PC-3 (cell line): ENCODE measurements around the gene EPHA3. TPM values are rescaled to one million over a fixed set of nuclear protein-coding genes. Genes with fewer than 3 reads are reported as not detected.

Experiments
- ATAC-seq: fragments of 200-7000 bp; cut with Tn5 transposase; 2 replicates; pipeline ENCODE4 v1.9.1; 2020; ENCODE audit warnings: mild to moderate bottlenecking, moderate library complexity
- BruUV-seq: library from RNA; stranded (reverse); fragments of 400-500 nt; replicated peaks from 2 replicates; lab custom pipeline; 2021; lab: Mats Ljungman, UMichigan
- CTCF ChIA-PET: fragments of 300-600 bp; sonication (Branson Sonifier 250); formaldehyde crosslinking; loops from one replicate; lab custom pipeline; 2022; ENCODE audit warnings: antibody characterized with exemption; lab: Charles Lee
- POLR2A ChIA-PET: fragments of 300-600 bp; sonication (Branson Sonifier 250); formaldehyde crosslinking; loops from one replicate; lab custom pipeline; 2022; ENCODE audit warnings: antibody characterized with exemption; ENCODE audit not compliant: unreplicated experiment; lab: Charles Lee
- DNase-seq: peaks from one replicate; pipeline ENCODE4 v3.0.0-alpha.2; 2015
- H2AFZ ChIP-seq: fragments of 300-600 bp; sonication (generic); 2 replicates; pipeline ENCODE4 v1.6.0; 2016; ENCODE audit warnings: antibody characterized with exemption, low read length
- H3F3A ChIP-seq: fragments of 300-600 bp; sonication (generic); one replicate; pipeline ENCODE4 v1.6.0; 2017; ENCODE audit warnings: antibody characterized with exemption, low read length, control low read depth, mild to moderate bottlenecking; ENCODE audit not compliant: unreplicated experiment
- H3K27ac ChIP-seq: fragments of 300-600 bp; sonication (generic); 2 replicates; pipeline ENCODE4 v1.5.1; 2016; ENCODE audit warnings: mild to moderate bottlenecking, low read length
- H3K27me3 ChIP-seq: fragments of 300-600 bp; sonication (generic); 2 replicates; pipeline ENCODE4 v1.6.1; 2016; ENCODE audit warnings: low read length, mixed read lengths
- H3K36me3 ChIP-seq: fragments of 300-600 bp; sonication (generic); 2 replicates; pipeline ENCODE4 v1.6.1; 2016; ENCODE audit warnings: low read depth, mixed run types, low read length, mixed read lengths
- H3K4me1 ChIP-seq: fragments of 300-600 bp; sonication (generic); 2 replicates; pipeline ENCODE4 v1.5.1; 2016; ENCODE audit warnings: low read length; ENCODE audit not compliant: insufficient read depth
- H3K4me2 ChIP-seq: fragments of 300-600 bp; sonication (generic); 2 replicates; pipeline ENCODE4 v1.6.0; 2016; ENCODE audit warnings: low read length
- H3K4me3 ChIP-seq: fragments of 300-600 bp; sonication (generic); 2 replicates; pipeline ENCODE4 v1.5.1; 2016; ENCODE audit warnings: mild to moderate bottlenecking, low read length, mixed read lengths
- H3K79me2 ChIP-seq: fragments of 300-600 bp; sonication (generic); 2 replicates; pipeline ENCODE4 v1.6.1; 2017; ENCODE audit warnings: low read length, mixed read lengths
- H3K9ac ChIP-seq: fragments of 300-600 bp; sonication (generic); 2 replicates; pipeline ENCODE4 v1.6.0; 2016; ENCODE audit warnings: mild to moderate bottlenecking, low read length
- H3K9me2 ChIP-seq: fragments of 300-600 bp; sonication (generic); replicated peaks from 2 replicates; pipeline ENCODE4 v1.6.1; 2016; ENCODE audit warnings: mixed run types, low read length, mixed read lengths
- H3K9me3 ChIP-seq: fragments of 300-600 bp; sonication (generic); 2 replicates; pipeline ENCODE4 v1.6.1; 2016; ENCODE audit warnings: low read length, mixed read lengths
- H4K20me1 ChIP-seq: fragments of 300-600 bp; sonication (generic); 2 replicates; pipeline ENCODE4 v1.6.1; 2016; ENCODE audit warnings: low read length, mixed read lengths
- EZH2 ChIP-seq: fragments of 300-600 bp; sonication (generic); IDR thresholded peaks from one replicate; pipeline ENCODE4 v1.6.1; 2017; ENCODE audit warnings: antibody characterized with exemption, mild to moderate bottlenecking, low read length; ENCODE audit not compliant: unreplicated experiment
- EZH2phosphoT487 ChIP-seq: fragments of 300-600 bp; sonication (generic); IDR thresholded peaks from 2 replicates; pipeline ENCODE4 v1.6.1; 2018; ENCODE audit warnings: mild to moderate bottlenecking, antibody characterized with exemption, low read length, borderline replicate concordance
- intact Hi-C: fragments of 100-400 bp; cut with micrococcal nuclease; formaldehyde crosslinking; loops from 2 replicates; pipeline ENCODE4 v1.9.0; 2023
- total RNA-seq: library from RNA; depleted of rRNA; stranded (reverse); fragments of >200 nt; gene quantifications from 2 replicates; pipeline ENCODE4 v1.2.3, GENCODE V29; 2014
- TF ChIP-seq, protein P1 (sequence below): fragments of 300-600 bp; sonication (generic); conservative IDR thresholded peaks from 2 replicates; pipeline ENCODE4 v1.5.1; 2017; ENCODE audit warnings: antibody characterized with exemption, low read depth, mild to moderate bottlenecking, low read length

Gene EPHA3
- total RNA-seq, 1 experiment from 2014 or later: 0.33 TPM

DNA sequence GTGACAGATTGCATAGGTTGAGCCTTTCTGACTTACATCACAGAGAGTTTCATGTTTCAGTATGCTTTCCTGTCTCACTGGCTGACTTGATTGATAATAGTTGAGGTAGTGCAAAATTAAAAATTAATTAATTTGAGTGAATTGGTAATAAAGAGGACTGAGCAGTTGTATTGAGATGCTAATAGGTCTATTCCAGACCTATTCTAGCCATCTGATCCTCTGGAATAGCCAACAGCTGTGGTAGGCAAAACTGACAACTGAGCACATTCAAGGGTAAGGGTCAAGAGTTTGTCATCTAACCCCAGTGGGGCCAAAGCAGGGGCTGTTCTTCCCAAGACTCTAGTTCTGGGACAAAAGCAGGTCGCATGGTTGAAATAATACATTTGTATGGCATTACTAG is 132.4 kb downstream of the EPHA3 start:
- Histone ChIP-seq H3K36me3 (no peaks in the 10 kb centered on the region), H3F3A (no peaks in the 10 kb centered on the region), H3K4me2 (no peak overlapping the region), H2AFZ (no peak overlapping the region), H3K79me2 (no peaks in the 10 kb centered on the region), H3K9ac (no peak overlapping the region), H3K4me1 (no peaks in the 10 kb centered on the region), H3K4me3 (no peak overlapping the region), H3K27me3 (no peaks in the 10 kb centered on the region), H3K9me3 (no peaks in the 10 kb centered on the region), H3K9me2 (no peaks in the 10 kb centered on the region), H4K20me1 (no peaks in the 10 kb centered on the region), H3K27ac (no peak overlapping the region)
- DNase-seq (no peak), ATAC-seq (no peak)
- intact Hi-C loops: no loop called here
- BruUV-seq: no TSS peak
- POLR2A ChIA-PET: no interaction called here
- TF ChIP-seq, protein P1, sequence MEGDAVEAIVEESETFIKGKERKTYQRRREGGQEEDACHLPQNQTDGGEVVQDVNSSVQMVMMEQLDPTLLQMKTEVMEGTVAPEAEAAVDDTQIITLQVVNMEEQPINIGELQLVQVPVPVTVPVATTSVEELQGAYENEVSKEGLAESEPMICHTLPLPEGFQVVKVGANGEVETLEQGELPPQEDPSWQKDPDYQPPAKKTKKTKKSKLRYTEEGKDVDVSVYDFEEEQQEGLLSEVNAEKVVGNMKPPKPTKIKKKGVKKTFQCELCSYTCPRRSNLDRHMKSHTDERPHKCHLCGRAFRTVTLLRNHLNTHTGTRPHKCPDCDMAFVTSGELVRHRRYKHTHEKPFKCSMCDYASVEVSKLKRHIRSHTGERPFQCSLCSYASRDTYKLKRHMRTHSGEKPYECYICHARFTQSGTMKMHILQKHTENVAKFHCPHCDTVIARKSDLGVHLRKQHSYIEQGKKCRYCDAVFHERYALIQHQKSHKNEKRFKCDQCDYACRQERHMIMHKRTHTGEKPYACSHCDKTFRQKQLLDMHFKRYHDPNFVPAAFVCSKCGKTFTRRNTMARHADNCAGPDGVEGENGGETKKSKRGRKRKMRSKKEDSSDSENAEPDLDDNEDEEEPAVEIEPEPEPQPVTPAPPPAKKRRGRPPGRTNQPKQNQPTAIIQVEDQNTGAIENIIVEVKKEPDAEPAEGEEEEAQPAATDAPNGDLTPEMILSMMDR: no peak
- CTCF ChIA-PET: no interaction called here

DNA sequence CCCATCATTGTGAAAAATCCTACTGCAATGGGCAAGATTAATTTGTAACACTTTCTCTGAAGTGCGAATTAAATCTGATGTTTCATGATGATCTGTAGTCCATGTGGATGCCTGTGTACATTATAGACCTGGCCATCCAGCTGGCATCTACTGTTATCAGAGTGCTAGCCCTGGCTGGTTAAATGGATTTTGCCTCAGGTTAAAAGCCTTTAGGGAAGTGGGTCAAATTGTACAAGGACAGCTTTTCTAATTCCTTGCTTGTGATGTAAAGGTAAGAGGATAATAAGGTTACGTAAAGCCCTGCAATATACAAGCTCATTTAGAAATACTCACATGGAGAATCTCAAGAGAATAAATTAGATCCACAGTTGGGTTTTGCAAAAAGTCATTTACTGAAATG is 138.2 kb downstream of the EPHA3 start:
- H3K9ac ChIP-seq: no peak overlapping the region
- TF ChIP-seq, protein P1: no peak
- TF ChIP-seq EZH2phosphoT487: no peak
- TF ChIP-seq EZH2: no peak
- ATAC-seq (no peak), DNase-seq (no peak)
- H3K4me3 ChIP-seq: no peak overlapping the region
- H3K27me3 ChIP-seq: peaks cover 15% of the 10 kb centered on the region; the same call in 1 of the 2 replicates
- no peaks in the 10 kb centered on the region for H3F3A ChIP-seq
- intact Hi-C loops: no loop called here
- no peaks in the 10 kb centered on the region for H3K9me2 ChIP-seq
- H2AFZ ChIP-seq: no peak overlapping the region
- H3K27ac ChIP-seq: no peak overlapping the region
- POLR2A ChIA-PET: no interaction called here
- no peaks in the 10 kb centered on the region for H3K36me3 ChIP-seq
- no peaks in the 10 kb centered on the region for H4K20me1 ChIP-seq
- no peaks in the 10 kb centered on the region for H3K4me1 ChIP-seq
- H3K9me3 ChIP-seq: no peaks in the 10 kb centered on the region
- CTCF ChIA-PET: no interaction called here
- no TSS peak for BruUV-seq
- H3K4me2 ChIP-seq: no peak overlapping the region
- no peaks in the 10 kb centered on the region for H3K79me2 ChIP-seq

DNA sequence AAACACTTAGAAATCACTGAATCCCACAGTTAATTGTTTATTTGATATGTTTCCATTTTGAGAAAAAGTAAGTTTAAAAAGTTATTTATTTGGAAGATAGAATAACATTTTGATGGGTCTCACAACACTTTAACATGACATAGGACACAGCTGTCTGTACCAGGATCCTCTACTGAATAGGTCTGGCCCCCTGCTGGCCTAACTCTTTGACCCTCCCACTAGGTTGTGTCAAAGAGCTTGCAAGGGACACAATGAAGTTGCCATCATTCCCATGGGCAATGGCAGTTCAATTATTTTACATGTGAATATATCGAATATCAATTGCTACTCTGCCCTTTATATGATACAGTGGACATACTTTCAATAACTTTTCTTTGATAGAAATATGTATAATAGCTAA is 138.9 kb downstream of the EPHA3 start:
- H3K4me1 ChIP-seq: no peaks in the 10 kb centered on the region
- ATAC-seq (no peak), DNase-seq (no peak)
- no peak for TF ChIP-seq EZH2
- TF ChIP-seq, protein P1: peak; percentile 37
- TF ChIP-seq EZH2phosphoT487: no peak
- no peaks in the 10 kb centered on the region for H3K79me2 ChIP-seq
- no peak overlapping the region for H3K4me3 ChIP-seq
- no peaks in the 10 kb centered on the region for H3K36me3 ChIP-seq
- H3K9me3 ChIP-seq: no peaks in the 10 kb centered on the region
- no TSS peak for BruUV-seq
- ChIA-PET POLR2A (no interaction called here), CTCF (no interaction called here)
- H3K27me3 ChIP-seq: peaks cover 15% of the 10 kb centered on the region; the same call in 1 of the 2 replicates
- H2AFZ ChIP-seq: no peak overlapping the region
- intact Hi-C loops: no loop called here
- no peaks in the 10 kb centered on the region for H3K9me2 ChIP-seq
- H3F3A ChIP-seq: no peaks in the 10 kb centered on the region
- no peak overlapping the region for H3K27ac ChIP-seq
- H3K9ac ChIP-seq: no peak overlapping the region
- H4K20me1 ChIP-seq: no peaks in the 10 kb centered on the region
- H3K4me2 ChIP-seq: no peak overlapping the region
